HEK293 (cell line): ENCODE results near the gene XIRP1.

ENCODE experiments used
- CTCF ChIA-PET: fragments of 350-600 bp; formaldehyde crosslinking; extraction: SDS; loops from one replicate; lab custom pipeline; 2021; ENCODE audit warnings: antibody characterized with exemption; lab: Yijun Ruan, JAX
- POLR2A ChIA-PET: fragments of 300-600 bp; formaldehyde crosslinking; extraction: SDS; loops from one replicate; lab custom pipeline; 2020; ENCODE audit warnings: antibody characterized with exemption, inconsistent platforms; lab: Yijun Ruan, JAX
- H3K27ac ChIP-seq: fragments of 200-500 bp; sonication (Bioruptor generic); 2 replicates; pipeline ENCODE4 v1.5.1; 2014; ENCODE audit warnings: low read depth, low read length, control low read depth, inconsistent platforms; ENCODE audit errors: extremely low read depth
- H3K36me3 ChIP-seq, 2 experiments: fragments of 200-500 bp in 1 of 2; sonication (Bioruptor generic) in 1 of 2; 1 replicate in 1 of 2; 2 replicates in 1 of 2; pipeline ENCODE4 v1.5.1; 2014 to 2017; ENCODE audit warnings: inconsistent platforms in 2 of 2, low read length in 2 of 2; ENCODE audit not compliant: control insufficient read depth in 2 of 2, insufficient read depth in 1 of 2
- H3K4me1 ChIP-seq: fragments of 200-500 bp; sonication (Bioruptor generic); 2 replicates; pipeline ENCODE4 v1.5.1; 2014; ENCODE audit warnings: mild to moderate bottlenecking, low read length, inconsistent platforms; ENCODE audit not compliant: control insufficient read depth, insufficient read depth
- H3K4me3 ChIP-seq: 2 replicates; pipeline ENCODE4 v1.5.1; 2011; ENCODE audit warnings: low read depth, mild to moderate bottlenecking, control low read depth, low read length, moderate library complexity
- H3K9me3 ChIP-seq: fragments of 200-500 bp; sonication (Bioruptor generic); 2 replicates; pipeline ENCODE4 v1.5.1; 2014; ENCODE audit warnings: low read depth, low read length, inconsistent platforms; ENCODE audit not compliant: control insufficient read depth, insufficient read depth
- GFI1B ChIP-seq: fragments of 450-650 bp; formaldehyde crosslinking; IDR thresholded peaks from 2 replicates; pipeline ENCODE4 v1.5.1; 2016; ENCODE audit warnings: missing biosample characterization, missing genetic modification characterization
- IKZF3 ChIP-seq: fragments of 450-650 bp; IDR thresholded peaks from 2 replicates; pipeline ENCODE4 v1.5.0; 2018; ENCODE audit warnings: missing biosample characterization, mild to moderate bottlenecking, missing genetic modification characterization, moderate library complexity
- PRDM4 ChIP-seq: fragments of 450-650 bp; formaldehyde crosslinking; IDR thresholded peaks from 2 replicates; pipeline ENCODE4 v1.5.1; 2017; ENCODE audit warnings: missing biosample characterization, missing genetic modification characterization
- SP3 ChIP-seq: fragments of 450-650 bp; formaldehyde crosslinking; IDR thresholded peaks from 2 replicates; pipeline ENCODE4 v1.5.1; 2016; ENCODE audit warnings: missing biosample characterization, missing genetic modification characterization
- YY1 ChIP-seq: fragments of 450-650 bp; formaldehyde crosslinking; IDR thresholded peaks from 2 replicates; pipeline ENCODE4 v1.5.1; 2018; ENCODE audit warnings: missing biosample characterization, missing genetic modification characterization
- ZBTB20 ChIP-seq: fragments of 450-650 bp; formaldehyde crosslinking; IDR thresholded peaks from 2 replicates; pipeline ENCODE4 v1.5.1; 2016; ENCODE audit warnings: missing biosample characterization, missing genetic modification characterization
- ZBTB48 ChIP-seq: fragments of 450-650 bp; formaldehyde crosslinking; IDR thresholded peaks from 2 replicates; pipeline ENCODE4 v1.5.1; 2016; ENCODE audit warnings: missing biosample characterization, missing genetic modification characterization
- ZFP37 ChIP-seq: fragments of 450-650 bp; formaldehyde crosslinking; IDR thresholded peaks from 2 replicates; pipeline ENCODE4 v1.5.1; 2016; ENCODE audit warnings: missing biosample characterization, missing genetic modification characterization
- ZNF16 ChIP-seq: fragments of 450-650 bp; formaldehyde crosslinking; IDR thresholded peaks from 2 replicates; pipeline ENCODE4 v1.5.1; 2016; ENCODE audit warnings: low read depth, missing biosample characterization, missing genetic modification characterization
- ZNF211 ChIP-seq: fragments of 450-650 bp; formaldehyde crosslinking; IDR thresholded peaks from 2 replicates; pipeline ENCODE4 v1.5.1; 2016; ENCODE audit warnings: low read depth, missing biosample characterization, missing genetic modification characterization
- ZNF223 ChIP-seq: fragments of 450-650 bp; formaldehyde crosslinking; IDR thresholded peaks from 2 replicates; pipeline ENCODE4 v1.5.1; 2016; ENCODE audit warnings: missing biosample characterization, missing genetic modification characterization
- ZNF23 ChIP-seq: fragments of 450-650 bp; formaldehyde crosslinking; IDR thresholded peaks from 2 replicates; pipeline ENCODE4 v1.5.1; 2016; ENCODE audit warnings: missing biosample characterization, missing genetic modification characterization, borderline replicate concordance
- ZNF335 ChIP-seq: fragments of 450-650 bp; formaldehyde crosslinking; conservative IDR thresholded peaks from 2 replicates; pipeline ENCODE4 v1.5.1; 2016; ENCODE audit warnings: missing biosample characterization, missing genetic modification characterization
- ZNF341 ChIP-seq: fragments of 450-650 bp; formaldehyde crosslinking; IDR thresholded peaks from 2 replicates; pipeline ENCODE4; 2016; ENCODE audit warnings: low read depth, missing biosample characterization, missing genetic modification characterization
- ZNF362 ChIP-seq: fragments of 450-650 bp; formaldehyde crosslinking; IDR thresholded peaks from 2 replicates; pipeline ENCODE4 v1.5.1; 2016; ENCODE audit warnings: missing biosample characterization, missing genetic modification characterization
- ZNF48 ChIP-seq: fragments of 450-650 bp; formaldehyde crosslinking; IDR thresholded peaks from 2 replicates; pipeline ENCODE4 v1.5.1; 2016; ENCODE audit warnings: missing biosample characterization, missing genetic modification characterization
- ZNF544 ChIP-seq: fragments of 450-650 bp; formaldehyde crosslinking; IDR thresholded peaks from 2 replicates; pipeline ENCODE4 v1.5.0; 2017; ENCODE audit warnings: missing biosample characterization, missing genetic modification characterization
- ZNF558 ChIP-seq: fragments of 450-650 bp; formaldehyde crosslinking; IDR thresholded peaks from 2 replicates; pipeline ENCODE4 v1.5.1; 2016; ENCODE audit warnings: missing biosample characterization, missing genetic modification characterization
- ZNF600 ChIP-seq: fragments of 450-650 bp; formaldehyde crosslinking; IDR thresholded peaks from 2 replicates; pipeline ENCODE4 v1.5.1; 2016; ENCODE audit warnings: missing biosample characterization, missing genetic modification characterization
- ZNF626 ChIP-seq: fragments of 450-650 bp; sonication (Bioruptor Pico); formaldehyde crosslinking; IDR thresholded peaks from 2 replicates; pipeline ENCODE4 v1.5.1; 2018; ENCODE audit warnings: missing biosample characterization, missing genetic modification characterization, inconsistent platforms
- ZNF629 ChIP-seq: fragments of 450-650 bp; formaldehyde crosslinking; IDR thresholded peaks from 2 replicates; pipeline ENCODE4 v1.5.1; 2017; ENCODE audit warnings: missing biosample characterization, missing genetic modification characterization
- ZNF658 ChIP-seq: fragments of 450-650 bp; formaldehyde crosslinking; IDR thresholded peaks from 2 replicates; pipeline ENCODE4; 2016; ENCODE audit warnings: missing biosample characterization, missing genetic modification characterization
- ZNF677 ChIP-seq: fragments of 450-650 bp; IDR thresholded peaks from 2 replicates; pipeline ENCODE4 v1.5.0; 2018; ENCODE audit warnings: missing biosample characterization, mild to moderate bottlenecking, missing genetic modification characterization, moderate library complexity
- ZNF747 ChIP-seq: fragments of 450-650 bp; formaldehyde crosslinking; IDR thresholded peaks from 2 replicates; pipeline ENCODE4 v1.5.1; 2016; ENCODE audit warnings: missing biosample characterization, missing genetic modification characterization
- ZNF776 ChIP-seq: fragments of 450-650 bp; formaldehyde crosslinking; IDR thresholded peaks from 2 replicates; pipeline ENCODE4 v1.5.0; 2017; ENCODE audit warnings: missing biosample characterization, missing genetic modification characterization, borderline replicate concordance
- ZNF785 ChIP-seq: fragments of 450-650 bp; formaldehyde crosslinking; IDR thresholded peaks from 2 replicates; pipeline ENCODE4 v1.5.1; 2016; ENCODE audit warnings: missing biosample characterization, missing genetic modification characterization
- ZNF830 ChIP-seq: fragments of 450-650 bp; IDR thresholded peaks from 2 replicates; pipeline ENCODE4 v1.5.0; 2018; ENCODE audit warnings: missing biosample characterization, missing genetic modification characterization, low read depth, mild to moderate bottlenecking, moderate library complexity

XIRP1 gene

GRCh38 chr3:39192490-39193092 is at the start of gene XIRP1 (continued):
- no peak for TF ChIP-seq ZNF362
- no peak for TF ChIP-seq ZNF23 (tag by site-specific recombination)
- TF ChIP-seq ZNF785: no peak
- no peak for TF ChIP-seq GFI1B

- ChIA-PET POLR2A (interaction anchor here (0.6 kb wide), 1 partner anchor 26 kb away, joined by 3 read pairs; no protein-coding TSS in a partner anchor), CTCF (no interaction called here)
- Histone ChIP-seq H3K4me3 (no peak overlapping the region), H3K36me3 (no peaks in the 10 kb centered on the region), H3K4me1 (no peaks in the 10 kb centered on the region), H3K9me3 (no peaks in the 10 kb centered on the region), H3K27ac (no peak overlapping the region)
- TF ChIP-seq ZNF558 (tag by site-specific recombination) (no peak), PRDM4 (tag by site-specific recombination) (no peak), ZNF223 (tag by site-specific recombination) (no peak), YY1 (tag by site-specific recombination) (no peak), ZNF16 (tag by site-specific recombination) (no peak), ZNF23 (tag by site-specific recombination) (no peak), ZNF626 (tag by site-specific recombination) (no peak), ZBTB48 (no peak), ZNF677 (no peak), ZNF600 (tag by site-specific recombination) (no peak), IKZF3 (no peak), ZNF658 (tag by site-specific recombination) (no peak), ZNF747 (tag by site-specific recombination) (no peak), ZFP37 (tag by site-specific recombination) (no peak), ZNF48 (tag by site-specific recombination) (no peak), ZNF544 (tag by site-specific recombination) (no peak), ZNF776 (tag by site-specific recombination) (no peak), ZNF211 (tag by site-specific recombination) (no peak)
- TF ChIP-seq, all 188 proteins: peak for 0
Measured at GRCh38 chr3:39241561-39241960, 49.2 kb upstream of the XIRP1 start.

- CTCF ChIA-PET: no interaction called here
- POLR2A ChIA-PET: no interaction called here
- H3K9me3 ChIP-seq: no peaks in the 10 kb centered on the region
- no peak overlapping the region for H3K27ac ChIP-seq
- no peak for TF ChIP-seq ZBTB20 (tag by site-specific recombination)
- TF ChIP-seq ZNF335 (tag by site-specific recombination): no peak
- TF ChIP-seq ZNF341 (tag by site-specific recombination): no peak
- TF ChIP-seq ZNF23 (tag by site-specific recombination): no peak
- TF ChIP-seq ZFP37 (tag by site-specific recombination): no peak
- no peak for TF ChIP-seq ZNF629 (tag by site-specific recombination)
- no peak for TF ChIP-seq SP3 (tag by site-specific recombination)
- TF ChIP-seq ZNF830 (tag by site-specific recombination): no peak
- TF ChIP-seq, all 188 proteins: peak for 0
- no peaks in the 10 kb centered on the region for H3K36me3 ChIP-seq
- no peaks in the 10 kb centered on the region for H3K4me1 ChIP-seq
- no peak overlapping the region for H3K4me3 ChIP-seq
Measured at GRCh38 chr3:39237027-39237426, 44.6 kb upstream of the XIRP1 start.
